HG03575 (cell line): Measurements from ENCODE around the gene ALLC.

Source experiments
- ATAC-seq: cut with Tn5 transposase; IDR thresholded peaks from one replicate; pipeline ENCODE4 v1.9.1; 2021; ENCODE audit not compliant: unreplicated experiment, insufficient number of reproducible peaks, low FRiP score; ENCODE audit errors: extremely low read depth

Gene ALLC

GRCh38 chr2:3666613-3666975 lies 8.6 kb downstream of the ALLC start:
- ATAC-seq, result no peak

DNA sequence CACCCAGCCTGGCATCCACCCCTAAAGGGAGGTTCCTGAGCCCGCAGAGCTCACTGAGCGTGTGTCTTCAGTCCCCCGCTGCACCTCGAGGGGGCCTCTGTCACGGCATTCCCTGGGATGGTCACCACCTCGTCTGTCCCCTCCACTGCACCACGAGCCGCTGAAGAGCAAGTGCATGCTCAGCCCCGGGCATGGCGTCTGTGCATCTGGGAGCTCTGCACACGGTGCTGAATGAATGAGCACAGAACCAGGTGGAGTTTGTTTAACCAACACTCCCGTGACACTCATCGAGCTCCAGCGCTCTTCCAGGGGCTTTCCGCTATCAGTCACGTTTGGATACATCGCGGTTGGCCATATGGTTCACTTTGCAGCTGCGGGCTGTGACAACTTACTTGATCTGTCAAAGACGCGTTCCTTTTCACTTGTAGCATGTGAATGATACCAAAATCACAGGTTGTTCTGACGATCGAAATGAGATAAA lies 9.2 kb downstream of the ALLC start:
- no peak for ATAC-seq

DNA sequence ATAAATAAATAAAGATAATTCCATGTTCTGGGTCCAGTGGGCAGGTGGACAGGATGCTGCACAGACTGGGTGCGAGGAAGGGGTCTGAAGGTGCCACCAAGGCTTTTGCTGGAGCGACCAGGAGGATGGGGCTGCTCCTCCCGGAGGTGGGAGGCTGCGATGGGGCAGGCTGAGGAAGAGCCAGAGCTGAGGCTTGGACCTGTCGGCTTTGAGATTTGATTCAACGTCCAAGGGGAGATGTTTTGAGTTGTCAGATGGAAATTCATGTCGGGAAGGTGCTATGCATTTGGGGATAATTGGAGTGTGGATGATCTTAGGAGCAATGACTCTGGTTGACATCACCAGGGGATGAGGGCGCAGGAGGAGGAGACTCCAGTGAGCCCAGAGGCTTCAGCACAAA lies 11.7 kb downstream of the ALLC start:
- no peak for ATAC-seq

DNA sequence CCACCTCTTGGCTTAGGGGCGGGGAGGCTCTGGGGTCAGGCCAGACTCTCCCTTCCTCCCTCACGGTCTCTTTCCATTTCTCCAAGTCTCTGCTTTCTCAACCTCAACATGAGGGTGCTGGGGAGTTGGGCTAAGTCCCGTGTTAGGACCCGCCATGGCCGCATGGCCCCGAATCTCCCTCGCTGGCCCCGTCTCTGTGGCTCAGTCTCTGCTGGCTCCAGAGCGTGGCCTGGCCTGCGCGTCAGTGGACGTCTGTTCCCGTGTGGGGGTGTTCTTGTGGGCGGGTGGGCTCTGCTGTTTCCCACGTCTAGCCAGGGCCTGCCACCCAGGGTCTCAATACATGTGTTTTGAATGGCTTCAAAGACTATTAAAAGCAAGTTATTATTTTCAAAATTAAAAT lies 12.4 kb downstream of the ALLC start:
- no peak for ATAC-seq

DNA sequence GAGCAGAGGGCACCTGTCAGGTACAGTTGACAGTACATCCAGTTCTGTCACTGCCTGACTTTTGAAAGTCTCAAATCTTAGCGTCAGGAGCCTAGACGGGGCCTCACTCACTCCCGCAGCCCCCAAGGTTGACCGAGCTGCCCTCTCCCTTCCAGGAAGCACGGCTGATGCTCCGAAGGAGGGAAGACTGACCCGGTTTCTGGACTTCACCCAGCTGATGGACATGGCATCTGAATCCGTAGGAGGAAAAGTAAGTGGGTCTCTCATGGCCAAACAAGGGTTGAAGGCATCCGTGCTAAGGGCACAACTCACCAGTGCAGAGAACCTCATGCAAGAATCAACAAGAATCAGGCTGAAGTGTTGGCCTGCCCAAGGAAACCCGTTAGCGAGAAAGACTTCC lies 12.9 kb downstream of the ALLC start:
- ATAC-seq, result no peak

GRCh38 chr2:3672861-3673678 lies 15.1 kb downstream of the ALLC start:
- no peak for ATAC-seq

- no peak for ATAC-seq
Observed at GRCh38 chr2:3674066-3674845, 16.3 kb downstream of the ALLC start.

DNA sequence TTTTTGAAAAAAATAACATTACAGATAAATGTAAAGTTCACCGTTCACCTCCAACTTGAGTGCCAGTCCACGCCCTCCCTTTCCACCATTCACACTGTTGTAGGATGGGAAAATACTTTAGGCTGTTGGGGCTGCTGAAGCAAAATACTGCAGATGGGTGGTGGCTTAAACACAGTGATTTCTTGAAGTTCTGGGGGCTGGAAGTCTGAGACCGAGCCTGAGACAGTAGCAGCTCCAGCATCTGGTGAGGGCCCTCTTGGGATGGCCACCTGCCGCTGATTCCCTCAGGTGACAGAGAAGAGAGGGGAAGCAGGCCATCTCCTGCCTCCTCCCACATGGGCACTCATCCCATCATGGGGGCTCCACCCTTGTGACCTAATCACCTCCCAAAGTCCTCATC lies 17.7 kb downstream of the ALLC start:
- no peak for ATAC-seq

DNA sequence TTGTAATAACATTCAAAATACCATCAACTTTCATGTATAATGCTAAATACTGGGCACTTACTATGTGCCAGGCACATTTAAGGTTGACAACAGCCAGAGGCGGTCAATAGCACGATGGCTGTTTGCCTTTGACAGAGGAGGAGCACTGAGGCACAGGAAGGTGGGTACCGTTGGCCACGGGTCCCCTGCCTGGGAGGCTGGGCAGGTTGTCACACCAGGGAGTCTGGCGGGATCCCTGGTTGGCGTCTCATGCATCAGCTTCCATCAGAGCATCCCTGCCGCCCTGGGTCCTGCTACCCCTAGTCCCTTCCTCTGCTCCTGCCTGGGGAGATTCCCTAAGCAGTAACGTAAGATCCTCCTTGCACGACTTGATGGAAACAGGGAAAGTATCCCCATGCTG lies 19.4 kb downstream of the ALLC start:
- no peak for ATAC-seq

- ATAC-seq, result no peak
Observed at GRCh38 chr2:3678212-3678611, 20.2 kb downstream of the ALLC start.

DNA sequence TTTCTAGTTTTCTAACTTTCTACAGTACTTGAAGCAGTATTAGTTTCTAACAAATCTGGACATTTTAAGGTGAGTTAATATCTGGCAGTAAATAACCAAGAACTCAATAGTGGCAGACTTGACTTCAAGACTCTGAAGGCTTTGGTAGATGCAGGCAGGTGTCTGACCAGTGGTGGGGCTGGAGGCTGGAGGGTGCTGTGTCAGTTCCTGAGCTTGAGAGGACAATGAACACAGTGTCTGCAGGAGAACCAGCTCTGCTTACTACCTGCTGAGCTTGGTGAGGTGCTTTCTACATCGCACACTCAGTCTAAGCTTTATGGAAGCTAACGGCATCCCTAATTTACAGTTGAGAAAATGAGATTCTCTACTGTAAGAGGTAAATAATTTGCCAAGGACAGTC lies 21.2 kb downstream of the ALLC start:
- ATAC-seq, result no peak

GRCh38 chr2:3679616-3680393 lies 21.8 kb downstream of the ALLC start:
- no peak for ATAC-seq

GRCh38 chr2:3680548-3681345 lies 22.7 kb downstream of the ALLC start:
- ATAC-seq, result no peak

- ATAC-seq, result no peak
Observed at GRCh38 chr2:3681625-3682024, 23.6 kb downstream of the ALLC start.

DNA sequence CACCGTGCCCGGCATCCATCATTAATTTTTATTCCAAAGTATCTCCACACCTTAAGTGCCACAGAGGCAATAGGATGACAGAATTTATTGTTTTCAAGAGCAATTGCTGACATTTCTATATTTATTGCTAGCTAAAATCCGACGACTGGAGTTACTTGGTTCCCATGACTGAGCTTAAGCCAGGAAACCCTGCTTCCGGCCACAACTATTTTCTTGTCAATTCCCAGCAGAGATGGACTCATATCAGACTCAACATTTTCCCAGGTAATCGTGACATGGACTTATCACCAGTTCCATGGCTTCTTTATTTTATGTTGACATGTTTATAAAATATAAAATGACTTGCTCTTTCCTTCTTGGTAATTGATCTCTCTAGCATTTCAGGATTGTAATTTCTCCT lies 24.8 kb downstream of the ALLC start:
- no peak for ATAC-seq

- ATAC-seq, result no peak
Observed at GRCh38 chr2:3683748-3684454, 25.9 kb downstream of the ALLC start.

DNA sequence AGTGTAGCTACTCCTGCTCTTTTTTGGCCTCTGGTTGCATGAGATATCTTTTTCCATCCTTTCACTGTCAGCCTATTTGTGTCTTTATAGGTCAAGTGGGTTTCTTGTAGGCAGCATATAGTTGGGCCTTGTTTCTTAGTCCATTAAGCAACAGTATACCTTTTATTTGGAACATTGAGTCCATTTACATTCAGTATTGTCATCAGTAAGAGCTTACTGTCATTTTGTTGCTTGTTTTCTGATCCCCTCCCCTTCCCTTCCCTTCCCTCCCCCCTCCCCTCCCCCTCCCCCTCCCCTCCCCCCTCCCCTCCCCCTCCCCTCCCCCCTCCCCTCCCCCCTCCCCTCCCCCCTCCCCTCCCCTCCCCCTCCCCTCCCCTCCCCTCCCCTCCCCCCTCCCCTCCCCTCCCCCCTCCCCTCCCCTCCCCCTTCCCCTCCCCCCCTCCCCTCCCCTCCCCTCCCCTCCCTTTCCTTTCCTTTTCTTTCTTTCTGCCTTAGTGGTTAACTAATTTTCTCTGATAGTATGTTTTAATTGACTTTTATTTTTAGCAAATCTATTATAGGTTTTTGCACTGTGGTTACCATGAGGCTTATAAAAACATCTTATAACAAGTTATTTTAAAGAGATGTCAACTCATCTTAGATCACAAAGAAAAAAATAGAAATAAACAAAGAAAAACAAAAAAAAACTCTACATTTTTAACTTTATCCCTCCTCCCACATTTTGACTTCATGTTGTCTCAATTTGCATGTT lies 32.2 kb downstream of the ALLC start:
- no peak for ATAC-seq

- no peak for ATAC-seq
Observed at GRCh38 chr2:3692375-3692774, 34.4 kb downstream of the ALLC start.
